GM12891 (cell line): ENCODE measurements around the gene IGF2R.

Experiments
- POLR2A ChIP-seq: IDR thresholded peaks from 2 replicates; pipeline ENCODE4 v1.6.1; 2011; ENCODE audit warnings: low read depth, low read length, control low read depth
- POLR2AphosphoS5 ChIP-seq: IDR thresholded peaks from 2 replicates; pipeline ENCODE4 v1.6.1; 2011; ENCODE audit warnings: low read depth, low read length, control low read depth
- POU2F2 ChIP-seq: IDR thresholded peaks from 2 replicates; pipeline ENCODE4 v1.6.1; 2011; ENCODE audit warnings: low read depth, mild to moderate bottlenecking, control low read depth, low read length, moderate library complexity
- SPI1 ChIP-seq: IDR thresholded peaks from 2 replicates; pipeline ENCODE4 v1.6.1; 2011; ENCODE audit warnings: low read depth, low read length, control low read depth

DNA sequence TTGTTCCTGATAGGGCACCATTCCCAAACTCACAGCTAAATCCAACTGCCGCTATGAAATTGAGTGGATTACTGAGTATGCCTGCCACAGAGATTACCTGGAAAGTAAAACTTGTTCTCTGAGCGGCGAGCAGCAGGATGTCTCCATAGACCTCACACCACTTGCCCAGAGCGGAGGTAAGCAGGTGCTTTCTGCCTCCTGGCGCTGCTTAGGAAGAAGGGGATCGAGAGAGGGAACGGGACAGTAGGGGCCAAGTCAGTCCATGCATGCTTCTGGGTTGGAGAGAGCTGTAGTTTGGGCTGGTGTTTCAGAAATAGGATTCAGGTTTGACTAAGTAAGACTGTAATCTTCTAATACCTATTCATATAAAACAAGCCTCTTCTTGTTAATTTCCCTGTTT is 63.7 kb downstream of the IGF2R start:
- TF ChIP-seq SPI1 = no peak
- no peak for TF ChIP-seq POU2F2
- TF ChIP-seq POLR2A = no peak
- no peak for TF ChIP-seq POLR2AphosphoS5
